HG03457 (cell line): ENCODE data around the gene CSRP3.

Experiments
- ATAC-seq: cut with Tn5 transposase; IDR thresholded peaks from one replicate; pipeline ENCODE4 v1.9.1; 2021; ENCODE audit warnings: moderate number of reproducible peaks; ENCODE audit not compliant: unreplicated experiment

Gene CSRP3

GRCh38 chr11:19191530-19192169 lies 10.1 kb downstream of the CSRP3 start:
- no peak for ATAC-seq

- no peak for ATAC-seq
Observed at GRCh38 chr11:19187833-19188258, 13.9 kb downstream of the CSRP3 start.

- no peak for ATAC-seq
Observed at GRCh38 chr11:19187114-19187832, 14.5 kb downstream of the CSRP3 start.

GRCh38 chr11:19185516-19186052 lies 16.2 kb downstream of the CSRP3 start:
- no peak for ATAC-seq

- no peak for ATAC-seq
Observed at GRCh38 chr11:19185036-19185435, 16.7 kb downstream of the CSRP3 start.

- ATAC-seq, result no peak
Observed at GRCh38 chr11:19183646-19184045, 18.1 kb downstream of the CSRP3 start.

GRCh38 chr11:19181531-19182261 lies 20.1 kb downstream of the CSRP3 start:
- no peak for ATAC-seq

GRCh38 chr11:19176629-19177186 lies 25.1 kb downstream of the CSRP3 start:
- no peak for ATAC-seq

- ATAC-seq, result no peak
Observed at GRCh38 chr11:19173964-19174638, 27.7 kb downstream of the CSRP3 start.

GRCh38 chr11:19173004-19173689 lies 28.6 kb downstream of the CSRP3 start:
- no peak for ATAC-seq

GRCh38 chr11:19168090-19168489 lies 33.7 kb downstream of the CSRP3 start:
- ATAC-seq, result no peak

- ATAC-seq, result no peak
Observed at GRCh38 chr11:19164881-19165280, 36.9 kb downstream of the CSRP3 start.

GRCh38 chr11:19164230-19164855 lies 37.4 kb downstream of the CSRP3 start:
- ATAC-seq, result no peak

- ATAC-seq, result no peak
Observed at GRCh38 chr11:19163617-19164016, 38.2 kb downstream of the CSRP3 start.

GRCh38 chr11:19162951-19163505 lies 38.8 kb downstream of the CSRP3 start:
- no peak for ATAC-seq

GRCh38 chr11:19161651-19162050 lies 40.1 kb downstream of the CSRP3 start:
- no peak for ATAC-seq

GRCh38 chr11:19160847-19161246 lies 40.9 kb downstream of the CSRP3 start:
- ATAC-seq, result no peak

- no peak for ATAC-seq
Observed at GRCh38 chr11:19156892-19157291, 44.9 kb downstream of the CSRP3 start.

GRCh38 chr11:19145319-19145718 lies 56.5 kb downstream of the CSRP3 start:
- ATAC-seq, result no peak
